Activated T-helper 1 cell treated with anti-CD3 and anti-CD28 coated beads, Interleukin-12 subunit alpha, Interleukin-12 subunit beta, Interleukin-2, Interleukin-4 antibody, amounts not matched to agents 30 ng/mL and 10 ng/mL and 1 ng/mL, durations not matched to agents 14 hours and 24 hours and 36 hours (primary cell): ENCODE measurements around the gene CRYBA2. TPM values are rescaled to one million over a fixed set of nuclear protein-coding genes. Genes with fewer than 3 reads are reported as not detected.

Source experiments
- DNase-seq: peaks from one replicate; pipeline ENCODE4 v3.0.0; 2021; ENCODE audit warnings: low spot score
- H3K27ac Mint-ChIP-seq: one replicate; pipeline ENCODE4 v1.8.0; 2021; ENCODE audit warnings: mild to moderate bottlenecking, mixed read lengths
- H3K27me3 Mint-ChIP-seq: one replicate; pipeline ENCODE4 v1.8.0; 2022; ENCODE audit warnings: mild to moderate bottlenecking, moderate library complexity, mixed read lengths; ENCODE audit not compliant: insufficient read depth
- H3K36me3 Mint-ChIP-seq: one replicate; pipeline ENCODE4 v1.8.0; 2021; ENCODE audit warnings: low read depth, mixed read lengths
- H3K4me1 Mint-ChIP-seq: one replicate; pipeline ENCODE4 v1.8.0; 2021; ENCODE audit warnings: low read depth, mixed read lengths
- H3K4me3 Mint-ChIP-seq: one replicate; pipeline ENCODE4 v1.8.0; 2021; ENCODE audit warnings: mild to moderate bottlenecking, moderate library complexity, mixed read lengths
- H3K9me3 Mint-ChIP-seq: one replicate; pipeline ENCODE4 v1.8.0; 2021; ENCODE audit warnings: mixed read lengths
- intact Hi-C: fragments of 100-400 bp; cut with micrococcal nuclease; formaldehyde crosslinking; loops from one replicate; pipeline ENCODE4 v1.15.1; 2024
- total RNA-seq: library from RNA; stranded (reverse); gene quantifications from 2 replicates; pipeline ENCODE4 v1.2.3, GENCODE V29; 2022

The CRYBA2 gene
- total RNA-seq, 1 donor from 2014 or later: 0.36 TPM

- Mint-ChIP-seq H3K4me1 (no peaks in the 10 kb centered on the region), H3K4me3 (no peak overlapping the region), H3K27ac (peak overlapping the region; percentile 44), H3K36me3 (no peaks in the 10 kb centered on the region), H3K9me3 (no peaks in the 10 kb centered on the region), H3K27me3 (peaks cover 90% of the 10 kb centered on the region)
- DNase-seq: no peak
- intact Hi-C loops: no loop called here
These were observed 2.6 kb downstream of the CRYBA2 start for GRCh38 chr2:218990612-218991011.

GRCh38 chr2:218990052-218990451, 3.2 kb downstream of the CRYBA2 start:
- Mint-ChIP-seq H3K36me3 (no peaks in the 10 kb centered on the region), H3K27ac (no peak overlapping the region), H3K9me3 (no peaks in the 10 kb centered on the region), H3K4me3 (no peak overlapping the region), H3K4me1 (no peaks in the 10 kb centered on the region), H3K27me3 (peaks cover 87% of the 10 kb centered on the region)
- intact Hi-C loops: no loop called here
- no peak for DNase-seq

DNA sequence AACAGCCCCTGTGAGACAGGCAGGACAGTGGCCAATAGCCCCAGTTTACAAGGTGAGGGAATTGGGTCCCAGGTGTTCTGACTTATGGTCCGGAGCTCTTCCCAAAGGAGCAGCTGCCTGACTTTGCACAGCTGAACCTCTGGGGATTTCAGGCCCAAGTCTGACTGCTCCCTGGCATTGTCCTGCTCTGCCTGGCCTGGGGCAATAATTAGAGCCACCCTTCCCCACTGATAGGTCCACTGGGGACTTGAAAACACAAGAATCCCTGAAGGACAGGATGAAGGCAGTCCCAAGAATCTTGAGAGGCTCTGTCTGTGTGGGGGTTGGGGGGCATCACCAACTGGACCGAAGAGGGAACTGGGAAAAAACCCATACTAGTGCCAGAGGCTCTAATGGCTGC, 4.6 kb downstream of the CRYBA2 start:
- Mint-ChIP-seq H3K36me3 (no peaks in the 10 kb centered on the region), H3K27ac (no peak overlapping the region), H3K27me3 (peaks cover 85% of the 10 kb centered on the region), H3K4me1 (no peaks in the 10 kb centered on the region), H3K4me3 (no peak overlapping the region), H3K9me3 (no peaks in the 10 kb centered on the region)
- no peak for DNase-seq
- intact Hi-C loops: loop anchor here (10.0 kb wide), 1 partner anchor 316 kb away; the partner anchor contains the start of gene PTPRN

GRCh38 chr2:218988164-218988563, 5.1 kb downstream of the CRYBA2 start:
- peaks cover 89% of the 10 kb centered on the region for H3K27me3 Mint-ChIP-seq
- H3K27ac Mint-ChIP-seq: no peak overlapping the region
- H3K4me3 Mint-ChIP-seq: no peak overlapping the region
- intact Hi-C loops: loop anchor here (10.0 kb wide), 1 partner anchor 317 kb away; the partner anchor contains the start of gene PTPRN
- no peaks in the 10 kb centered on the region for H3K9me3 Mint-ChIP-seq
- H3K36me3 Mint-ChIP-seq: no peaks in the 10 kb centered on the region
- H3K4me1 Mint-ChIP-seq: no peaks in the 10 kb centered on the region
- DNase-seq: no peak

- intact Hi-C loops: loop anchor here (10.0 kb wide), 1 partner anchor 319 kb away; the partner anchor contains the start of gene PTPRN
These were observed 7.0 kb downstream of the CRYBA2 start for GRCh38 chr2:218986148-218986761.

GRCh38 chr2:218985325-218986091, 7.7 kb downstream of the CRYBA2 start:
- peaks cover 81% of the 10 kb centered on the region for H3K27me3 Mint-ChIP-seq
- DNase-seq: no peak
- H3K36me3 Mint-ChIP-seq: no peaks in the 10 kb centered on the region
- H3K9me3 Mint-ChIP-seq: no peaks in the 10 kb centered on the region
- intact Hi-C loops: loop anchor here (10.0 kb wide), 1 partner anchor 319 kb away; the partner anchor contains the start of gene PTPRN
- H3K27ac Mint-ChIP-seq: no peak overlapping the region
- H3K4me1 Mint-ChIP-seq: peaks cover 6% of the 10 kb centered on the region
- no peak overlapping the region for H3K4me3 Mint-ChIP-seq

More at GRCh38 chr2:218986148-218986761, 7.0 kb downstream of the CRYBA2 start:
- DNase-seq: no peak
- Mint-ChIP-seq H3K4me1 (peaks cover 1% of the 10 kb centered on the region), H3K36me3 (no peaks in the 10 kb centered on the region), H3K27ac (no peak overlapping the region), H3K4me3 (no peak overlapping the region), H3K27me3 (peaks cover 84% of the 10 kb centered on the region), H3K9me3 (no peaks in the 10 kb centered on the region)

- peaks cover 6% of the 10 kb centered on the region for H3K4me1 Mint-ChIP-seq
- no peaks in the 10 kb centered on the region for H3K9me3 Mint-ChIP-seq
- no peak for DNase-seq
- no peak within 1 kb of the TSS for H3K4me3 Mint-ChIP-seq
- no peaks in the 10 kb centered on the region for H3K36me3 Mint-ChIP-seq
- intact Hi-C loops: loop anchor here (10.0 kb wide), 1 partner anchor 320 kb away; the partner anchor contains the start of gene PTPRN
- peaks cover 80% of the 10 kb centered on the region for H3K27me3 Mint-ChIP-seq
- peak within 1 kb of the TSS; percentile 23 for H3K27ac Mint-ChIP-seq
These were observed 8.2 kb downstream of the CRYBA2 start, which contains the start of gene FEV for GRCh38 chr2:218985021-218985324. FEV (minus strand) TSS chr2:218985184; CDS start chr2:218985075, 109 bp downstream.

- peaks cover 79% of the 10 kb centered on the region for H3K27me3 Mint-ChIP-seq
- H3K4me3 Mint-ChIP-seq: no peak overlapping the region
- no peaks in the 10 kb centered on the region for H3K36me3 Mint-ChIP-seq
- DNase-seq: no peak
- H3K27ac Mint-ChIP-seq: peak overlapping the region; percentile 23
- no peaks in the 10 kb centered on the region for H3K9me3 Mint-ChIP-seq
- intact Hi-C loops: loop anchor here (5.0 to 10.0 kb wide), 2 partner anchors 168 to 320 kb away; partner anchors contain the start of gene PTPRN
- peaks cover 6% of the 10 kb centered on the region for H3K4me1 Mint-ChIP-seq
These were observed 8.8 kb downstream of the CRYBA2 start for GRCh38 chr2:218984239-218985020.

GRCh38 chr2:218983934-218984238, 9.3 kb downstream of the CRYBA2 start:
- peaks cover 6% of the 10 kb centered on the region for H3K4me1 Mint-ChIP-seq
- H3K27ac Mint-ChIP-seq: no peak overlapping the region
- intact Hi-C loops: loop anchor here (1.0 to 10.0 kb wide), 3 partner anchors 9 to 321 kb away; partner anchors contain the start of genes CRYBA2 and PTPRN
- no peak for DNase-seq
- H3K27me3 Mint-ChIP-seq: peaks cover 73% of the 10 kb centered on the region
- no peaks in the 10 kb centered on the region for H3K9me3 Mint-ChIP-seq
- no peak overlapping the region for H3K4me3 Mint-ChIP-seq
- H3K36me3 Mint-ChIP-seq: no peaks in the 10 kb centered on the region

DNA sequence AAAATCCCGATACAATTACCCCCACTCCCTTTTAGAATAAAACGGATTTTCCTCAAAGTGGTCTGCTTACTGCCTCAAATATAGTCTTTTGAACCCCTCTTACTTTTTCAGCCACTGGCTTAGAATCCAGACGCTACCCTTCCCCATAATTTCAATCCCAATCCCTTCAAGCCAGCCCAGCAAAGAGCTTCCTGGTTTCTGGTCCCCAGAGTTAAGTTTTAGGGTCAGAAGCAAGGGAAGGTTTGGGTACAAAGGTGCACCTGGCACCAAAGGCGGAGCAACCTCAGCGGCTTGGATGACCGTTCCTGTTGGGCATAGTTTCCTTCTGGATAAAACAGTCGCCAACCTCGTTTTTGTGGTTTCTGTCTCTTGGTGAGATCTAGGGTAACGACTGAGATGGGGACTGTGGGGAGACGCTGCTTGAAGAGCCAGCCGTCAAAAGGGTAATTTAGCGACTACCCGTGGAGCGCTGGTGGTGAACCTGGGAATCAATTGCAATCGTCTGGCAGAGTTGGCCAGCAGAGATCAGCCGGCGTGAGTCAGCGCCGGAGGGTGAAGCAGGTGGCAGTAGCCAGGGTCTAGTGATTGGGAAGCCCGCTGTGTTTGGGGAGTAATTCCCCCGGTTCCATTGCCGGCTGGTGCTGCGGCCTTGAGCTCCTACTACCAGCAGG, 9.8 kb downstream of the CRYBA2 start:
- Mint-ChIP-seq H3K36me3 (no peaks in the 10 kb centered on the region), H3K4me1 (peaks cover 6% of the 10 kb centered on the region), H3K4me3 (no peak overlapping the region), H3K9me3 (no peaks in the 10 kb centered on the region), H3K27ac (peak overlapping the region; percentile 44), H3K27me3 (peaks cover 71% of the 10 kb centered on the region)
- DNase-seq: no peak
- intact Hi-C loops: loop anchor here (1.0 to 10.0 kb wide), 3 partner anchors 10 to 321 kb away; partner anchors contain the start of genes CRYBA2 and PTPRN

DNA sequence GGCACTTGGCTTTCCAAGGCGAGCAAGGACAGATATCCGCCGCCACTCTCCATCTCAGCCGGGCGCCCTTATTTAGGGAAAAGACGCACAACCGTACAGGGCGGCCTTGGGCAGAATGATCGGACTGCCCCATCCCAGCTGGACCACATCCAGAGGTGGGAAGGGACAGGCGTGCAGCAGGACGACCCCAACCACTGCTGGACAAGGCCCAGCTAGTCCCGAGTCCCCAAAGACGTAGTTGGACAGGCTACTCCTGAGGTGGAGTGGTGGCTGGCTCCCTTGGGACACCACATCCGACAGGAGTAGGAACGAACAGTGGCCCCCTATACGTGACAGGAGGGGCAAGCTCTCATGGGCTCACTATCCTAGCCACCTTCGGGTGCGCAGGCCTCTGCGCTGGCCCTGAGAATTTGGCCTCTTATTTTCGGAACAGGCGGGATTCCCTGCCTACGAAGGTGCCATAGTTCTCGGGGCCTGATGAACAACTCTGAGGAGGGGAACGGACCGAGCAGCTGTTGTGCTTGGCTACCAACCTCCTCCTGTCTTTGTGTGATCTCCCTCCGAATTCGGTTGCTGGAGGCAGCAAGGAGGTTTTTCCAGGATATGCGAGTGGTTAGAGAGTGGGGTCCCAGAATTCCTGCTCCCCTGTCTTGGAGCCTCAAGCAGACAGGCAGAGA, 10.5 kb downstream of the CRYBA2 start:
- peaks cover 6% of the 10 kb centered on the region for H3K4me1 Mint-ChIP-seq
- no peak overlapping the region for H3K4me3 Mint-ChIP-seq
- no peaks in the 10 kb centered on the region for H3K9me3 Mint-ChIP-seq
- H3K27ac Mint-ChIP-seq: peak overlapping the region; percentile 48
- intact Hi-C loops: loop anchor here (1.0 to 10.0 kb wide), 3 partner anchors 11 to 322 kb away; partner anchors contain the start of genes CRYBA2 and PTPRN
- no peak for DNase-seq
- H3K27me3 Mint-ChIP-seq: peaks cover 70% of the 10 kb centered on the region
- no peaks in the 10 kb centered on the region for H3K36me3 Mint-ChIP-seq
